Right ventricle myocardium inferior (tissue), 1 donor: ENCODE data around the gene GRM8. TPM values are rescaled to one million over a fixed set of nuclear protein-coding genes. Genes with fewer than 3 reads are reported as not detected.
"Not testable (repeated sequence)": the region's sequence is repeated elsewhere in the genome, so short reads cannot be mapped to it uniquely, and the experiment has no call there.

ENCODE experiments used
- ATAC-seq: fragments of 200-7000 bp; cut with Tn5 transposase; one replicate; pipeline ENCODE4 v1.9.1; 2020; ENCODE audit warnings: mild to moderate bottlenecking, moderate library complexity
- DNase-seq: peaks from one replicate; pipeline ENCODE4 v3.0.0; 2021; ENCODE audit errors: missing footprints
- intact Hi-C: fragments of 100-400 bp; cut with DNase I; formaldehyde crosslinking; loops from one replicate; pipeline ENCODE4 v1.11.0; 2022
- total RNA-seq: library from RNA; stranded (reverse); fragmentation: NEBNext Ultra II Directional; extraction: Animal tissue kit (Norgen Biotek cat#: 25700); gene quantifications from one replicate; pipeline ENCODE4 v1.2.1, GENCODE V29; 2021
- donor health status: DM: no; HTN: yes; CAD: no; lungs with severe emphysema.

Gene GRM8
- total RNA-seq, 1 donor from 2014 or later, result 0.22 TPM

DNA sequence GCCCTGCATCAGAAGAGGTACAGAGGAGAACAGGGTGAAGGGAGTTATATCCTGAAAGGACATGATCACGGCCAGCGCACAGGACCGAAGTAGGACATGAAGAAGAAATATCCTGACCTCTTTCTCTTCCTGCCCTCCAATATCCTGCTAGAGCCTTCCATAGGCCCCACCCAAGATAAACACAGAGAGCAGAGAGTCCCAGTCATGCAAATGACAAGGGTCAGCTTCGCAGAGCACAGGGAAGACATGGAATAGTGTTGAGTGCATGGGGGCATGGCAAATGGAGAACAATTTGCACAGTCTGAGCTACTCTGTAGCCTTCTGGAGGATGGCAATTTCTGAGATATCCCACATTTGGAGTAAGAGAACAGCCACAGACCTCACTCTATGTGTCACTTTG, 371.4 kb downstream of the GRM8 start:
- intact Hi-C loops, result no loop called here
- ATAC-seq (no peak), DNase-seq (no peak)

DNA sequence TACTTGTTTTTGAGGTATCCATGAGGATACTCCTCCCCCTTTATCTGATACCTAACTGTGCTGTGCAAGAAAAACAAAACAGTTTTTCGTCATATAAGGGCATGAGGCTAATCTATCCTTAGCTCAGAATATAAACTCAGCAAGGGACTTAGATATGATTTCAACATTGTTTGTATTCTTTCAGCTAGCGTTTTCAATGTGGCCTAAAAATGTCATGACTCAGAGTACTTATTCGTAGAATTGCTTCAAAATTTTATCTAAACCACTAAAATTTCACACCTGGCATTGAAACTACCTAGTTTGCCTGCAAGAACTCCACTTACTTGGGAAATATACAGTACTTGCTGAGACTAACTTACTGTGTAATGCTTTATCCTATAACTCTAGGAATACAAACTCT, 376.2 kb downstream of the GRM8 start:
- DNase-seq, ATAC-seq, intact Hi-C loops: not testable (repeated sequence)

DNA sequence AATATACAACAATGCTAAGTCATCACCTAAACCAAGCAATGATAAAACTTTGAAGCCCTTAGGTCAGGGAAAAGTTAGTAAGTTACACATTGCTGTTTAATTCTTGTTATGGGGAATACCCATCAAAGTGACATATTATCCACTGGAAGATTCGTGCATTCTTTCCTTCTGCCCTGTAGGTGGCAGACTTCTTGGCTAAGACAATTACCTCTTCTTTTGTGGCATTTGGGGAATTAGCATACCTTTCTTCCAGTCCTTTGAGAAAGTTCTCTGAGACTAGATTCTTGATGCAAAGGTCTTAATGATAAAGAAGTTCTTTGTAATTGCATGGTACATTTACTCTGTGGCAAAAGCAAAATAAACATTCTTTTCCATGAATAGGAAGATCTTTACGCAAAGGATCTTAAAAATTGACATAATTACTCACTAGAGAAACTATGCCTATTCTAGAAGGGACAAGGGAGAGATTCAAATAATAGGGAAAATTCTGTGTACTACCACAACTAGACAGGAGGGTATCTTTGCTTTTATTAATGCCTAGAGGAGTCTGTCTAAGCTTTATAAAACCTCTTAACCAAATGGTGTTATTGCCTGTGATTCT, 395.9 kb downstream of the GRM8 start:
- intact Hi-C loops, result no loop called here
- DNase-seq (no peak), ATAC-seq (no peak)

DNA sequence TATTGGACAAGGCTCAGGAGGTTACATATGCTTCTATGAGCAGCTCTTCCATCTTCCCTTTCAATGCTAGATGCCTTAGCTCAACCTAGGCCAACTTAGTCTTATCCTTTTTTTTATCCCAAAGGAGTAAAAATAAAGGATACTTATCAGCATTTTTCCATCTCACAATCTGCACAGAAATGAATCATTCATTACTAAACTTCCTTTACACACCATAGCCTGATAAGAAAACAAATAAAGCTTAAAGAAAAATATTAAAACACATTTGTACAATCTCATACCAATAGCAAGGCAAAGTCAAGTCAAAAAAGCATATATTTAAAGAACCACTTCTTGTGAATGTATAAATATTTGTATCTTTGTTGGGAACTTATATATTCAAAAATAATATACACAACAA, 407.4 kb downstream of the GRM8 start:
- ATAC-seq, result no peak
- no peak for DNase-seq
- intact Hi-C loops, result no loop called here

DNA sequence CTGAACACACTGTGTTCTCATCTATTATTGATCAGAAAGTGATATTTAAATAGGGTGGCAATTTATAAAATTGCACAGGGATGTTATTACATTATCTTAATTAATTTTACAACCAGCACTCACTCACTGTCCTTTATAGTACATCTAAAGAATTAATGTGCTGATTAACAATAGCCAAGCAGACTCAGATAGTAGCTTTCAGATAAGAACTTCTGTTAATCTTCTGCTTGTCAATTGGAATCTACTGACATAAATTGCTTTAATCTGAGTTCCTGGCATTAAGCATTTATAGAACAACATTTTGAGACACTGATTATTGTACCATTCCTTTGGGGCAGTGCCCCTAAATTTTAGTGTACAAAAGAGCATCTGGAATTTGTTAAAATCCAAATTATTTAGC, 408.9 kb downstream of the GRM8 start:
- intact Hi-C loops, result no loop called here
- ATAC-seq (no peak), DNase-seq (no peak)

DNA sequence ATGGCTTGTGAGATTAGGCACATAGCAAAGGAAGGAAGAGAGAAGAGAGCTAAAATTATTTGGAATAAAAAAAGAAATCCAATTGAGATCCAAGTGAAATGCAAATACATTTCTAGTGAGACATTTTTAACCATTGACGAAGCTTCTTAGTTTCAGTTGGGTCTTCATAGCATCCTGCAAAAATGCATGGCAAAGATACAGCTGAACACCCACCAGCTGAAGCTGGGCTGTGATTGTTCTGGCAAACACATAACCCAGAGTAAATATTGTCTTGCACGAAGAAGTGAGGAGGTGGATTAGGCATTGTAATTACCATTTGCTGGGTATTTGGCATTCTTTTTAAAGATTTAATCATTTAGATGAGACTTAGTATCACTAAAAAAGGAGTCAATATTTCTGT, 409.4 kb downstream of the GRM8 start:
- intact Hi-C loops, result no loop called here
- ATAC-seq, result no peak
- DNase-seq, result no peak

DNA sequence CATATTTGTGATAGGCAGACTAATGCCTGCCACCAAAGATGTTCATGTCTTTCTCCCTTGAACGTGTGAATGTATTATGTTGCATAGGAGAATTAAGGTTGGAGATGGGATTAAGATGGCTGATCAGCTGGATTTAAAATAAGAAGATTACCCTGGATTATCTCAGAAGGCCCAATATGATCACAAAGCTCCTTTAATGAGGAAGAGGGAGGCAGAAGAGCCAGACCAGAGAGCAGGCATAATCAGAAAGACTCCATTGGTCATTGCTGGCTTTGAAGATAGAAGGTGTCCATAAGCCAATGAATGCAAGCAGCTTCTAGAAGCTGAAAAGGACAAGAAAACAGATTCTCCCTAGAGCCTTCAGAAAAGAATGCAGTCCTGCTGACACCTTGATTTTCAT, 410.3 kb downstream of the GRM8 start:
- intact Hi-C loops, result no loop called here

DNA sequence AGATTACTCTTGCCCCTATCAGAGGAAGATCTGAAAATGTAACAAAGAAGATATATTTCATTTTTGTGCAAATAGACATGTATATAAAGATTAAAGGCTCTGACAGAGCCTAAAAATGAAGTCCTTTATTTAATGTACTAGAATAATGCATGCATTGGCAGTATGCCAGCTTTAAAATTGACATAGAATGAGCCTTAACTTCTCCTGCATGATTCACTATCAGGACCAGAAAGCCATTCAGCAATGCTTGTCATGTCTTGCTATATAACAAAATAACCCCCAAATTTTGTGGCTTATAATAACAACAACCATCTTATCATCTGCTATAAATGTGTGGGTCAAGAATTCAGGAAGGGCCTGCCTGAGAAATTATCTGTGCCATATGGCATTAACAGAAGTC, 411.9 kb downstream of the GRM8 start:
- ATAC-seq, result no peak
- intact Hi-C loops, result no loop called here
- DNase-seq, result no peak

More for the DNA sequence above, 410.3 kb downstream of the GRM8 start:
- DNase-seq (no peak), ATAC-seq (no peak)

DNA sequence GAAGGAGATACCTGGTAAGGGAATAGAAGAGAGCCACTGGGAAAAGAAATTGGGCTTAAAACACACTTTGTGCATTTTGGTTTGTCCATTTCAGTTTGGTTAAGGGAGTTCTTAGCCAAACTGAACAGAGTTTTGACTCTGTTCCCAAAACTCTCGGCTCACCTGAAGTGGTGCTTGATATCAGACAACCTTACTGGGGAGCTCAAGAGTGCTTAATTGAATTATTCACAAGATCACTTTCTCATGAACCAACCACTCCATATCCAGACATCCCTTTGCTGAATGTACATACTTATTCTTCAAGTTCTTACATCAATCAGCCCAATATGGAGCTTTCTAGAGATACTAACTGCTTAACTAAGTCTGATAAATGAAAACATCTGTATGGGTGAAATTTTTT, 413.1 kb downstream of the GRM8 start:
- intact Hi-C loops, result no loop called here
- ATAC-seq (no peak), DNase-seq (no peak)

DNA sequence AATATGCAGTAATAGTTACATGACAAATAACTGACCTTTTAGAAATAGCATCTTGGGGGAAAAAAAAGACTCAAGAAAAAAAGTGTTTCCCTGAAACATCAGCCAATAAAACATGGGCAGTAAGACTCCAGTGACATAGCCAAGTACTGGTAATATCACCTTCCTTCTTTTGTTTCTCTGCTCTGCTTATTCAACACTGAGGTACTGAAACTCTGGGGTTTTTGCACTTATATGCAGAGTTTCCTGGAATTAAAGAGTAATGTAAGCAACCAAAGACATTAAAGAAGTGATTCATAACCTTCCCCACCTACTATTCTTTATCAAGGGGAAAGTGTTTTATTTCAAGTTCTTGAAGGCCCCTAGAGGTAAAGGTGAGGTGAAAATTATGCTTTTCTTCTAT, 414.5 kb downstream of the GRM8 start:
- ATAC-seq, result no peak
- intact Hi-C loops, result no loop called here
- DNase-seq, result no peak

DNA sequence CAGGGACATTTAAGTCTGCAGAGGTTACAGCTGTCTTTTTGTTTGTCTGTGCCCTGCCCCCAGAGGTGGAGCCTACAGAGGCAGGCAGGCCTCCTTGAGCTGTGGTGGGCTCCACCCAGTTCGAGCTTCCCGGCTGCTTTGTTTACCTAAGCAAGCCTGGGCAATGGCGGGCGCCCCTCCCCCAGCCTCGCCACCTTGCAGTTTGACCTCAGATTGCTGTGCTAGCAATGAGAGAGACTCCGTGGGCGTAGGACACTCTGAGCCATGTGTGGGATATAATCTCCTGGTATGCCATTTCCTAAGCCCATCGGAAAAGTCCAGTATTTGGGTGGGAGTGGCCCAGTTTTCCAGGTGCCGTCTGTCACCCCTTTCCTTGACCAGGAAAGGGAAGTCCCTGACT, 421.5 kb downstream of the GRM8 start:
- intact Hi-C loops, ATAC-seq: not testable (repeated sequence)

DNA sequence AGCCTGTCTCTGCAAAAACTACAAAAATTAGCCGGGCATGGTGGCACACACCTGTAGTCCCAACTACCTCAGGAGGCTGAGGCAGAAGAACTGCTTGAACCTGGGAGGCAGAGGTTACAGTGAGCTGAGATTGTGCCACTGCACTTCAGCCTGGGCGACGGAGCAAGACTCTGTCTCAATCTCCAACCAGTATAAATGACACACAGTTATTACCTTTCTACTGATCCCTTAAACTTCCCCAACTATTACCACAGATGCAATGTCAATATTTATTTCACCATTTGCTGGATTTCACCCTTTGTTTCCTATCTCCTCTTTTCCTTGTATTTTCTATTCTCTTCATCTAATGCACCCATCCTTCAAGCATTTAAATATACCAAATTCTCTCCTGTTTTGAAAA, 431.8 kb downstream of the GRM8 start:
- ATAC-seq, result no peak
- DNase-seq, result no peak
- intact Hi-C loops, result no loop called here

More for the DNA sequence above, 421.5 kb downstream of the GRM8 start:
- DNase-seq, result not testable (repeated sequence)

DNA sequence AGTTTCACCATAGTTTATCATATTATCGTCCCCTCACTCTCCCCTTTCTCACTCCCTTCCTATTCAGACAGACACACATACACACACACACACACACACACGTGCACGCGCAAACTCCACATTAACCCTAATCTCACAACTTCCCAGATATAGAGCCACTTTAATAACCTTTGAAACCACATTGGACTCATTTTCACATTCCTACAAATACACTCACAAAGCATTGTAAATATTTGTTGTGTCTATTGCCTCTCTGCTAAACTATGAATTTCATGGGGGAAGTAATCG, 433.6 kb downstream of the GRM8 start:
- no peak for DNase-seq
- no peak for ATAC-seq
- intact Hi-C loops, result no loop called here

DNA sequence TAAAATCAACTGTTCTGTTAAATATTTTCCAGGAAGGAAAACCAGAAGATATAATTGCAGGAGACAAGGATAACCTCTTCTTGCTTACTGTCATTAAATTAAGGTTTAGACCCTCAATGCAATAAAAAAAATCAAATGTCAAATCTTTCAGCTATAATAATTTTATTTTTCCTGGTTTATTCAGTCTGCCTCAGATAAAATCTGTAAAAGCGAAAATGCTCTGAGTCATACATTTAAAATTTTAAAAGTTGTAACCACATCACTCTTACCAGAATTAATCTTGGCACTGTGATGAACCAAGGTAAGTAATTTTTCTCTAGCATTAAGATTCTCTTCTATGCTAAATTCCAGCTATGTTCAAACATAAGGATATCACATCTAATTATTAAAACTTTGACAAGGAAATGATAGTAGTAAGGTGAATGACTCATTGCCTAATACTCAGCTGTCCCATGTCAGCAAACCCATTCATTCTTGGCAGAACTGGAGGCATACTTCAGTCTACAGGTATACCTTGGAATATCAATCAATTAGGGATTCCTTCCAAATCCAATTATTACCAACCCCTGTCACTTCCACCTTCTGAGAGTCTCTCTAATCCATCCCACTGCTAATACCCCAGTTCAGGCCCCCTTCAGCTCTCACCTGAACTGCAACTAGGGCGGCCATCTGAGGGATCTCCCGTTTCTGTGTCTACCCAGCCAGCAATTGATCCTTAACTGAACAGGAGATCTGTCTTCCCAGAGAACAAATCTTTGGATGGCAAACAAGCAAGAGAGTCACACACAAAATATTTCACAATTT, 434.1 kb downstream of the GRM8 start:
- ATAC-seq (no peak), DNase-seq (no peak)
- intact Hi-C loops, result no loop called here

DNA sequence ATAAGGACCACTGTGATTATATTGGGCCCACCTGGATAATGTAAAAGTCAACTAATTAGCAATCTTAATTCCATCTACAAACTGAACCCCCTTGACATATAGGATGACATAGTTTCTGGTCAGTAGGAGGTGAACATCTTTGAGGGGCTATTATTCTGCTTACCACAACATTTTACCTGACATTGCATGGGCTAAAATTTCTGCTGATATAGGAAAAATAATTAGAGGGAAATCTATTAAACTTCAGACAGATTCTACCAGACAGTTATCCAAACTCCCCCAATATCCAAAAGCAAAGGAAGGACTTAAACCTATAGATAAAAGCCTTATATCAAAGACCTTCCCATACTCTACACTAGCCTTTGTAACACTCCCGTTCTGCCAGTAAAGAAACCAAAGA, 443.6 kb downstream of the GRM8 start:
- DNase-seq, result no peak
- ATAC-seq, result no peak
- intact Hi-C loops, result no loop called here

DNA sequence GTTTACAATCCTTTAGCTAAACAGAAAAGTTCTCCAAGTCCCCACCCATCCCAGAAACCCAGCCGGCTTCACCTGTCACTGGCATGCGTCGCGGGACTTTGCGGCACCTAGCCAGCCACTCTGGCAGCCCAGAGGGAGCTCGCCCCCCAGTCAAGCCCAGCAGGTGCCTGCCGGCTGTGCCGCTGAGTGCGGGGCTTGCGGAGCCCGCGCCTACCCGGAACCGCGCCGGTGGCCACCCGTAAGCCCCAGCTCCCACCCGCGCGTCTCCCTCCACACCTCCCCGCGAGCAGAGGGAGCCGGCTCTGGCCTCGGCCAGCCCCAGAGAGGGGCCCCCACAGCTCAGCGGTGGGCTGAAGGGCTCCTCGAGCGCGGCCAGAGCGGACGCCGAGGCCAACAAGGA, 446.1 kb downstream of the GRM8 start:
- intact Hi-C loops, result no loop called here
- DNase-seq (no peak), ATAC-seq (no peak)

DNA sequence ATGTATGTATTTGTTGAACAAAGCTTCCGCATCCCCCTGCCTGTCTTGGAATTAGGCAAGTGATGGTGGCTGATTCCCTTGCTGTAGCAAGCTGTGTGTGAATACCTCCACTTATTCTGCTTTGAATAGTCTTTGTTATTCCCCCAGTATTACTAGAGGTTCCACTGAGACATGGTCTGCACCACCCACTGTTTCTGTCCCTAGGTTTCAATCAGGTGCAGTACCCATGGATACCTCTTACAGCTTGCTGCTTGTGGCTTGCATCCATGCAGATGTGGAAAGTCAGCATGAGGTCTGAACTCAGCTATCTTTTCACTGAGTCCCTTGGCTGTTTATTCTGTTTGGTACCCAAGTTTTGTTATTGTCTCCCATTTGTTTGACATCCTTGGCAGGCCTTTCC, 447.4 kb downstream of the GRM8 start:
- ATAC-seq, result no peak
- intact Hi-C loops, result no loop called here
- DNase-seq, result no peak

DNA sequence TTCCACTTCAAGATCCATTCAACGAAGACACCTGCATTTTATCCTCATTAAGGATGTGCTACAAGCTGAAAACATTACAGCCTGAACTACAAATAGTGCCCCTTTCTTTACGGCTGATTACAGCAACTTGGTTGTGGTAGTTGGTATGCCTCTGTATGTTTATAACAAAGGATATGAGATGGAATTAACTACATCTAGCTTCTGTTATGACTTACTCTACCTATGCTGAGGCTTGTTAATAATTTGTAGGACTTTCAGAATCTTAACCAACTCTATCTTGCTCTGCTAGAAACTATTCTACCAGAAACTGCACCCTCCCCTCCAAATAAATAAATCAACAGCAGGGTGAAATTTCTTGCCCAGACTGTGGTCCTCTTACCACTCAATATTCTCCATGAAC, 448.1 kb downstream of the GRM8 start:
- intact Hi-C loops, result no loop called here
- DNase-seq (no peak), ATAC-seq (no peak)

DNA sequence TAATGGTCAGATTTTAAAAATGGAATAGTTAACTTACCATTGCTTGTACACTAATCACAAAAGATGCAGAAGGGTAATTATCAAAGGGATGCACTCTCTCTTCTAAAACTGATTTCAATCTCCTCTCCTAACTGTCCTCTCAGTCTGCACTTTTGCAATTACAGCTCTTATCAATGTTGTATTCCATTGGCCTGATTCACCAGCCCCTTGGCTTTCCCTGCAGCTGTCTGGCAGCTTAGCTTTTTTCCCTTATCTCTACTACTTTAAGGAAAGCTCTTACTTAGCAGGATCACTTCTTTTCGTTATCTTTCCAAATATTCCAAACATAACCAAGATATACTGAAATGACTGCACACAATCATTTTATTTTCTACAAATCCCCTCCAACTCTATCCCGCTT, 448.8 kb downstream of the GRM8 start:
- ATAC-seq (no peak), DNase-seq (no peak)
- intact Hi-C loops, result no loop called here

DNA sequence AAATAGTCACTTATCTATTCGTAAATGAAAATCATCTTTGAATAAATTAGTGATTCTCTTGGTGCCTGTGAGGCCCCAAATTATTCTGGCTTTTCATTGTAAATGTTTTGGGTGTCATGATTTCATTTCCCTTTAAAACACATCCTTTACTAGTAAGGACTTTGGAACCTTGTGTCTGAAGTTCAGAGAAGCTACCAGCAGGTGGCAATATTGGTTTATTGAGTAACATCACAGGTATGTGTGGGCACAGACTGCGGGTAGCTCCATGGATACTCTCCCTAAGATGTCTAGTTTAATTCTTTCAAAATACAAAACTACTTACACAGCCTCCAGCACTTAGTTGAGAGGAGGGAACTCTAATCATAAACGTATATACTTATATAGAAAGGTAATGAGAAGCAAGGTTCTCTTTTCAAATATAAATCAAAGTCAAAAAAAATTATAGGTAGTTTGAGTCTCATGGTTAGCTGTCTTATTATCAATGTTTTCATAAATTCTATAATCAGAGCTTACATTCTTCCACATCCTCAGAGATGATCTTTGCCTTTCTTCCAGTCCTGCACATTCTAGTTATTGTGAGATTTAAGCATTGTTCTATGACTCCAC, 449.6 kb downstream of the GRM8 start:
- intact Hi-C loops, result no loop called here
- DNase-seq (no peak), ATAC-seq (no peak)

DNA sequence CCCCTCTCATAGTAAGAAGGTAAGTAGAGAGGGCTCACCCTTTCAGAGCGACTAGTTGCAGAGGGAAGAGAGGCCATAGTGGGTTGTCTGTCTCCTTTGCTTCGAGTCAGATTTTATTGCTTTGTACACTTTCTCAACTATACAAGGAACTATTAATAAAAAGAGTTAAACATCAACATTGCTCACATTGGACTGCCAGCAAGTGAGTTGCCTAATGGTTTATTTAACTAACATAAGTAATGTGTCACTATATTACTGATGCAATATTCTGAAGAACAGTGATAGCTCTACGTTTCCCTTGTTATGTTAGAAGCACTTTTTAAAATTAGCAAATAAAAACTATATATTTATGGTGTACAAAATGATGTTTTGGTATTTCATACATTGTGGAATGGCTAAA, 451.0 kb downstream of the GRM8 start:
- DNase-seq (no peak), ATAC-seq (no peak)
- intact Hi-C loops, result no loop called here
